HG02759 (cell line): ENCODE data around the gene TNFRSF11A.

Experiments used
- ATAC-seq: cut with Tn5 transposase; IDR thresholded peaks from one replicate; pipeline ENCODE4 v1.9.1; 2021; ENCODE audit warnings: mild to moderate bottlenecking, moderate library complexity; ENCODE audit not compliant: unreplicated experiment

Gene TNFRSF11A

DNA sequence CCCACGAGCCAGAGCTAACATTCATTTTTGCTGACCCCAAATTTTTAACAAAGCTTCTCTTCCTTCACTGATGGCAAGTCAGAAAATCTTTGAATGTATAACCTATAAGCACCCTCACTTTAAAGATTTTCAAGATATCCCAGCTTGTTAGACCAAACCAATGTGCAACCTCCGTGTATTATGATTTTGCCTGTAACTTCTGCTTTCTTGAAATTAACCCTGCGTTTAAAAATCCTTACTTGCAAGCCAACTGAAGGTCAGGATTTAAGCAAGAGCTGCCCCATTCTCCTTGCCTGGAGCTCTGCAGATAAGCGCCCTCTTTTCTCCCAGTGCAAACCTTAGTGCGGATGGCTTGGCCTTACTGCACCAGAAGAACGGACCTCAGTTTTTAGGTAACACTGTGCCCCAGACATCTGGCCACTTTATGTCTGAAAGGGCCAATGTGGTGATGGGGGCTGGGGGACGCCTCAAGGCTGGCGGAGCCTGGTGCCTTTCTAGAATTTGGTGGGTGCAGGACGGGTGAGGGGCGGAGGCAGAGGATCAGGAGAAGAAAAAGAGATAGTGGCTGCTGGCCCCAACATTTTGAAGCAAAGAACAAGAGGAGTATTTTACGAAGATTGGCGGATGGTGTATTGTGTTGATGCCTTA, 805 bp upstream of the TNFRSF11A start:
- no peak for ATAC-seq

DNA sequence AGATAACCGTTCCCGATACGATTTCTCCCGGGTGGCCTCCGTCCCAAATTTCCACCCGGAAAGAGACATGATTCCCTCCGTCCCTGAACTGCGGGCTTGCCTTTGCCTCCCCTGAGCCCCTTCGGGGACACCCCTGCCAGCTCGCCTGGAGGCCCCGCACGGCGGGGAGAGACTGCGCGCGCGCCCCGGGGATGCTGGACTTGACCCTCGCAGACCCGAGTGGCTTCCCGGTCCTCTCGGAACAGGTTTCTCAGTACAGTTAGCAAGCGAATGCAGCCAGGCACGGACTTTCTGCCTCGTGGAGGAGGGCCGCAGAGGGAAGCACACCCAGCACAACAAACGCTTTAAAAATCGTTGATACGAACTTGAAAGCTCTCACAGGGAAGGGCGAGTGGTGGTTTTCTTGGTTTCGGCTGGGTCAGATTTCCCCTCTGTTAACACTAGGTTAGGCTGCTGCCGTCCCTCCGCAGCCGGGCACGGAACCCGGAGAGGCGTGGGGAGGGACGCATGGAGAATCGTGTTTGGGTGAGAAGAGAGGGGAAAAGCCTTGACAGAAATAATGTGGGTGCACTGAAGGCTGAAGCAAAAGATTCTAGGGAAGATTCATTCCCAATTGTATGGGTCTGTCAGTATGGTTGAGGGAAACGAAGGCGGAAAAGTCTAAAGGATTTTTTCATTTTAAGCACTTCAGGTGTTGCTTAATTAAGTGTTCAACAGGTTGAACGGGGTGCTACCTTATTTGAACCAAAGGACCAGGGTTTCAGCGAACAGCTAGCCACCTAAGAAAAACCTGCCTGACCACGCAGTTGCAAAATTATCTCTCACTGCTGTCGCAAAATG, 916 bp downstream of the TNFRSF11A start:
- peak; percentile 34 for ATAC-seq

DNA sequence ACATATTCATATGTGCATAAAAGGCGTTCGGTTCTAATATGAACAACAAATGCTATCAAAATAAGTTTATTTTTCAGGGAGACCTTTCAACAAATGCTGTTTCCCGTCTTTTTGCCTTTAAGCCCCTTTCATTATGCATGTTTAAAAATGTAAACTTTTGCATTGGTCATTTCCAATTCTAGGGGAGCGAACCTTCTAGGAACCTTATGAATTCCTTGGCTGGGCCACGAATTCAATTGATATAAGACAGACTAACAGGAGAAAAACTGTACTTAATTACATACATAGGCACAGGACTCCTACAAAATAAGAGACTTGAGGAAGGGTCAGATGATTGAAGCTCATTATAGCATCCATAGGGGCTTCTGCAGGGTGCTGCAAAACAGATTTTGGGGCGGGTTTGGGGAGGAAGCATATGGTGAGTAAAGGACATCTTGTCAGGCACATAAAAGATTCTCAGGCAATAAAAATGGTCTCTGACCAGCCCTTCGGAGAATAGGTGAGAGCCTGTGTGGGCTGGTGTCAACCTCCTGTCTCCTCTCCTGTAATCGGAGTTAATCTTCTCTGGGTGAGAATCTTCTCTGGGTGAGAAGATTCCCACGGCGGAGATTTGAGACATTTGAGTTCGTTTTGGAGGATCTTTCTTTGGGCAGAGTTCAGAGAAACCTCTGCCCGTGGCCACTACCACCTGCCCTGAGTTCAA, 1.7 kb downstream of the TNFRSF11A start:
- ATAC-seq = no peak

GRCh38 chr18:62327977-62328376, 2.9 kb downstream of the TNFRSF11A start:
- no peak for ATAC-seq

- no peak for ATAC-seq
Observed at GRCh38 chr18:62328586-62329525, 3.7 kb downstream of the TNFRSF11A start.

GRCh38 chr18:62329691-62330454, 4.8 kb downstream of the TNFRSF11A start:
- ATAC-seq = no peak

GRCh38 chr18:62330650-62331049, 5.5 kb downstream of the TNFRSF11A start:
- no peak for ATAC-seq

DNA sequence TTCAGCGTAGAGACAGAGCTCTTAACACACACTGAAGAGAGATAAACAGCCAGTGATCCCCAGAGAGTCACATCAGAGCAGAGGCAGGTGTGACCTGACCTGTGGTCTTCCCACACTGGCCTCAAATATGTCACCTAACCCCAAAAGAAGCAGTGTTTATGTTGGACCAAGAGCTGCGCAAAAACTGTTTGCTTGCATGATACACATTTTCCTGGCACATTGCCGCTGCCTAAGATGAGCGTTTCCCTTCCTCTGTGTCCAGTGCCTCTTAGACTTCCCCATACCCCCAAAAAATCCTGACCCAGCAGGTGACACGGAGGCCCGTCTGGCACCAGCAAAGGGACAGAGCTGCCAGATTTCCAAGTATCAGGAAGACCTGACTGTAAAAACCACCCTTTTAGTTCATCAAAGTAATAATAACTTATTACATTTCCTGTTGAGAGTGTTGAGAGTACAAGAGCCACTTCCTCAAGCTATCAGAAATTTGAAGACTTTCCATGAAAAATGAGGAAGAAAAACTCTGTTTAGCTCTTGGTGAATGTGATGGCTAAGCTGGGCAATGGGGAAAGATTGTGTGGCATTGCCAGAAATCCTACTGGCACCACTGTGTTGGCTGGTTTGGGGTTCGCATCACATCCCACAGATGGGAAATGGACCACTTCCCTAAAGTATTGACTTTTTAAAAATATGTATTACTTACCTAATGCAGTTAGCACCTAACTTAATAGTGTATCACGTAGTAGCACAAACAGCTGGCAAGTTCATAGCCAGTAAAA, 6.7 kb downstream of the TNFRSF11A start:
- ATAC-seq = peak; percentile 31

DNA sequence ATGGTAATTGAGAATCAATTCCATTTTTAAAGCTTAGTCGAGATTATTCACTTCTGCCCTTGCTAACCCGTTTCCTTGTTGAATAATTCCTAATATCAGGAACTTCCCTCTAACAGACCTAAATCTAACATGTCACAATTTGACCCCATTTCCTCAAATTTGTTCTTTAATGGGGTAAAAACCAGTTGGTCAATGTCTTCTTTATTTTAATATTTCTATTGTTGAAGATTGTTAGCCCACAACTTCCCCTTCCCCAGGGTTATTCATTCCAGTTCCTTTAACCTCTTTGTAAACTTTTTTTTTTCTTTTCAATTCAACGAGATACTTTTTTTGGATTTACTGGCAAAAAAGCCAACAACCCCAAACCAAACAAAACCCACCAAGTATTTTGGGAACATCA, 7.3 kb downstream of the TNFRSF11A start:
- no peak for ATAC-seq

- ATAC-seq = no peak
Observed at GRCh38 chr18:62332964-62333695, 8.0 kb downstream of the TNFRSF11A start.

DNA sequence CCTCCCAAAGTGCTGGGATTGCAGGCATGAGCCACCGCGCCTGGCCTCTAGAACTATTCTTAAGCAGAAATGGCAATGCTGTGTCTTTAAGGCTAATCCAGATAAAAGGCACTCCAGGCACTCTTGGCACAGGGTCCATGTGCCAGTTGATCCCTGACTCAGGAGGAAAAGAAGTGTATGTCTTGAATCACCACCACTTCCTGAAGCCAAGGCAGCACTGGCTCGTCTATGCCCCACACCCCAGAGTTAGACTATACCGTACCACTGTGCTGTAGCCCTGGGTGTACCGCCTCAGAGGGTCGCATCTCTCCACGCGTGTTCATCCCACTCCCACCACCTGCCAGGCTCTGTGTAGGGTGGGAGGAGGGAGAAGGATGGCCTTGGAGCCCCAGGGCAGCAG, 9.0 kb downstream of the TNFRSF11A start:
- ATAC-seq = no peak

GRCh38 chr18:62335494-62335893, 10.4 kb downstream of the TNFRSF11A start:
- peak; percentile 41 for ATAC-seq

DNA sequence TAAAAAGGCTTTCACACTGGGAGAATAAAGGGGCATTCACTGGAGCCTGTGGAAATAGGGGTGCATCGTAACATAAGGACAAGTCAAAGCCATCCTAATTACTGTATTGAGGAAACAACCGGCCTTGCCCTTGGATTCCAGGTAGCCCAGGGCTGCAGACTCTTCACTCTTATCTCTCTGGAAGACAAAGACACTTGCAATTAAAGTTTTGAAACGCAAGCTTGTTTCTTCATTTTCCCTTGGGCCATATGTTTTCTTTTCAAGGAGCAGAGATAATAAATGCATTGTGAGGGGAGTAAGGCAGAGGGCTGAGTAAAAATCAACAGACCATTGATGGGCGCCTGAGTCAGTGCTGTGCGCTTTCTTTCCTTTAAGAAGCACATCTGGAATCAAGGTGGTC, 11.5 kb downstream of the TNFRSF11A start:
- no peak for ATAC-seq

GRCh38 chr18:62337336-62337735, 12.2 kb downstream of the TNFRSF11A start:
- ATAC-seq = no peak

- peak; percentile 53 for ATAC-seq
Observed at GRCh38 chr18:62338446-62339105, 13.5 kb downstream of the TNFRSF11A start.

DNA sequence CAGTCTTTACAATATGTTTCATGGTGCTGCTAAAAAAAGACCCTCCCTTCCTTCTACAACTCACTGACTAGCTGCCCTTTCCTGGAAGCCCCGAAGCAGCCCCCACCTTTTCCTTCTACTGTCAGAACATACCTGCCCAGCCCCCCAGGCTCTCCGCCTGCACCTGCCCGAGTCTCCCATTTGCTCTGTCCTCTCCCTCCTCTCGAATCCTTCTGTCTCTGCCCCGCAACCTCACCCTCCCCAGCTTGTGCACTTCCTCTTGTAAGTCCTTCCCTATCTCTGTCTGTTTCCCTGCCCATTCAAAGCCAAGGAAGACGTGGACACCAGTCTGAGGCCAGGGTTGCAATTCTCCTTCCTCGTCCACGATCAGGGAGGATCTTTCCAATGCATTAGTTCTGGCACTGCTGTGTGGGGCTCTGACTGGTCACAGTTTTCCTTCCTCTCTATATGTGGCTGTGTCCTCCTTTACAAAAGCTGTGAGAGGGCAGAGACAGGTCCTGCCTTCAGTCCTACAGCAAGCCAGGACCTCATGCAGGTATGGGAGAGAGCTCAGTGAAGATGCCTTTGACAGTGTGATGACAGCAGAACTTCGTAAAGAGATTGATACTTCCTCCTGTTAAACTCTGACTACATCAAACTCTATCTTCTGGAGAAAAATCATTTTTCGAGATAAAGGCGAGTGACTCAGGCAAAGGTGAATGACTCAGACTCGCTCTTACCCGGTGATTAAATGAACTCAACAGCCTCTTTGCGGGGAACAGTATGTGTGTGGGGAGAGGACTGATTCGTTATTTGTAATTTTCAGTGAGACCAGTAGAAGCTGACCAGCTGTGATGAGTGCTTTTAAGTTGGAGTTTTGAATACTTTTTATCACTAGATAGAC, 14.2 kb downstream of the TNFRSF11A start:
- ATAC-seq = no peak

GRCh38 chr18:62340996-62341395, 15.9 kb downstream of the TNFRSF11A start:
- no peak for ATAC-seq
